MCF 10A (cell line): Measurements from ENCODE around the gene HSPE1. TPM values are rescaled to one million over a fixed set of nuclear protein-coding genes. Genes with fewer than 3 reads are reported as not detected.
"Not testable (repeated sequence)": the region's sequence is repeated elsewhere in the genome, so short reads cannot be mapped to it uniquely, and the experiment has no call there.

Experiments
- BruUV-seq: library from RNA; stranded (reverse); fragments of 400-500 nt; replicated peaks from 2 replicates; lab custom pipeline; 2021; lab: Mats Ljungman, UMichigan
- CTCF ChIA-PET: fragments of 300-600 bp; sonication (Branson Sonifier 250); formaldehyde crosslinking; extraction: SDS; loops from one replicate; lab custom pipeline; 2021; ENCODE audit warnings: antibody characterized with exemption, inconsistent platforms; lab: Yijun Ruan, JAX
- POLR2A ChIA-PET: fragments of 300-600, 350-650 bp; sonication (Branson Sonifier 250); formaldehyde crosslinking; extraction: SDS; loops from one replicate; lab custom pipeline; 2020; ENCODE audit warnings: antibody characterized with exemption, inconsistent platforms; lab: Yijun Ruan, JAX
- DNase-seq: peaks from one replicate; pipeline ENCODE4 v3.0.0-alpha.2; 2018; ENCODE audit not compliant: unreplicated experiment
- H3K27ac Mint-ChIP-seq: one replicate; pipeline ENCODE4 v1.8.0; 2022; ENCODE audit warnings: mild to moderate bottlenecking, low read depth, mixed read lengths; ENCODE audit not compliant: unreplicated experiment
- H3K27me3 Mint-ChIP-seq: one replicate; pipeline ENCODE4 v1.8.0; 2022; ENCODE audit warnings: mixed read lengths; ENCODE audit not compliant: insufficient read depth, unreplicated experiment
- H3K36me3 Mint-ChIP-seq: one replicate; pipeline ENCODE4 v1.8.0; 2022; ENCODE audit warnings: mild to moderate bottlenecking, moderate library complexity, mixed read lengths; ENCODE audit not compliant: insufficient read depth, unreplicated experiment
- H3K4me1 Mint-ChIP-seq: one replicate; pipeline ENCODE4 v1.8.0; 2022; ENCODE audit warnings: mixed read lengths; ENCODE audit not compliant: insufficient read depth, unreplicated experiment
- H3K4me3 Mint-ChIP-seq: one replicate; pipeline ENCODE4 v1.8.0; 2022; ENCODE audit warnings: mild to moderate bottlenecking, moderate library complexity, mixed read lengths; ENCODE audit not compliant: unreplicated experiment
- H3K9me3 Mint-ChIP-seq: one replicate; pipeline ENCODE4 v1.8.0; 2022; ENCODE audit warnings: mixed read lengths; ENCODE audit not compliant: unreplicated experiment
- CTCF ChIP-seq: fragments of 200-600 bp; IDR thresholded peaks from one replicate; pipeline ENCODE4 v1.8.0; 2022; ENCODE audit warnings: antibody characterized with exemption, mild to moderate bottlenecking; ENCODE audit not compliant: unreplicated experiment
- intact Hi-C: fragments of 100-400 bp; cut with micrococcal nuclease; formaldehyde crosslinking; loops from 2 replicates; pipeline ENCODE4 v1.14.1; 2022
- total RNA-seq: library from RNA; stranded (reverse); gene quantifications from 2 replicates; pipeline ENCODE4 v1.2.3, GENCODE V29; 2022

HSPE1 gene
- total RNA-seq, 1 experiment from 2014 or later: 95.2 TPM

- H3K36me3 Mint-ChIP-seq: peaks cover 71% of the 10 kb centered on the region
- no peaks in the 10 kb centered on the region for H3K4me1 Mint-ChIP-seq
- no peaks in the 10 kb centered on the region for H3K27me3 Mint-ChIP-seq
- intact Hi-C loops: no loop called here
- no peaks in the 10 kb centered on the region for H3K9me3 Mint-ChIP-seq
- DNase-seq: no peak
- no peak for TF ChIP-seq CTCF
- POLR2A ChIA-PET: no interaction called here
- no TSS peak for BruUV-seq
- CTCF ChIA-PET: no interaction called here
- H3K27ac Mint-ChIP-seq: no peak overlapping the region
- no peak overlapping the region for H3K4me3 Mint-ChIP-seq
Observed at GRCh38 chr2:197543206-197543605, 43.0 kb downstream of the HSPE1 start.

- Mint-ChIP-seq H3K4me1 (no peaks in the 10 kb centered on the region), H3K4me3 (no peak overlapping the region), H3K27ac (no peak overlapping the region), H3K36me3 (peaks cover 63% of the 10 kb centered on the region), H3K9me3 (no peaks in the 10 kb centered on the region), H3K27me3 (no peaks in the 10 kb centered on the region)
- no peak for TF ChIP-seq CTCF
- ChIA-PET CTCF (interaction anchor here (0.7 kb wide), 1 partner anchor 52 kb away, joined by 3 read pairs; no protein-coding TSS in a partner anchor), POLR2A (interaction anchor here (0.6 kb wide), 2 partner anchors 9 kb away, joined by 3 to 4 read pairs; no protein-coding TSS in a partner anchor)
- BruUV-seq: no TSS peak
- no peak for DNase-seq
- intact Hi-C loops: no loop called here
Observed at GRCh38 chr2:197547163-197547900, 47.2 kb downstream of the HSPE1 start.

GRCh38 chr2:197548582-197548981, 48.4 kb downstream of the HSPE1 start:
- no peak for TF ChIP-seq CTCF
- POLR2A ChIA-PET: no interaction called here
- no peak overlapping the region for H3K4me3 Mint-ChIP-seq
- no peaks in the 10 kb centered on the region for H3K27me3 Mint-ChIP-seq
- intact Hi-C loops: no loop called here
- CTCF ChIA-PET: interaction anchor here (0.6 to 0.9 kb wide), 2 partner anchors 67 to 370 kb away, joined by 3 to 5 read pairs; no protein-coding TSS in a partner anchor
- DNase-seq: no peak
- BruUV-seq: no TSS peak
- H3K4me1 Mint-ChIP-seq: no peaks in the 10 kb centered on the region
- no peaks in the 10 kb centered on the region for H3K9me3 Mint-ChIP-seq
- peaks cover 67% of the 10 kb centered on the region for H3K36me3 Mint-ChIP-seq
- no peak overlapping the region for H3K27ac Mint-ChIP-seq

- intact Hi-C loops: loop anchor here (10.0 kb wide), 1 partner anchor 154 kb away; the partner anchor contains the start of gene MARS2
Observed at GRCh38 chr2:197551260-197551659, 51.1 kb downstream of the HSPE1 start.

More at GRCh38 chr2:197551260-197551659, 51.1 kb downstream of the HSPE1 start:
- DNase-seq, H3K27ac Mint-ChIP-seq, BruUV-seq, H3K9me3 Mint-ChIP-seq, H3K4me3 Mint-ChIP-seq, H3K27me3 Mint-ChIP-seq, H3K4me1 Mint-ChIP-seq: not testable (repeated sequence)
- peaks cover 58% of the 10 kb centered on the region for H3K36me3 Mint-ChIP-seq
- ChIA-PET POLR2A (interaction anchor here (1.1 kb wide), 1 partner anchor 65 kb away, joined by 3 read pairs; no protein-coding TSS in a partner anchor), CTCF (interaction anchor here (1.3 kb wide), 1 partner anchor 23 kb away, joined by 5 read pairs; no protein-coding TSS in a partner anchor)

Other genes starting within 250 kb of the HSPE1 start
- gene ANKRD44, start 189.6 kb upstream of the HSPE1 start, total RNA-seq: 4.4 and 6.9 TPM in 2 replicates
- 179 and 182 TPM in 2 replicates for gene SF3B1, start 65.4 kb upstream of the HSPE1 start, total RNA-seq
- gene COQ10B, start 46.8 kb upstream of the HSPE1 start, total RNA-seq: 21.3 and 22.8 TPM in 2 replicates
- 681 and 693 TPM in 2 replicates for gene HSPD1, start 539 bp upstream of the HSPE1 start, total RNA-seq
- 15.6 and 20.5 TPM in 2 replicates for gene MOB4, start 15.7 kb downstream of the HSPE1 start, total RNA-seq
- gene RFTN2, start 175.2 kb downstream of the HSPE1 start, total RNA-seq: not detected in 2 replicates
- 9.5 and 15.3 TPM in 2 replicates for gene MARS2, start 205.0 kb downstream of the HSPE1 start, total RNA-seq